Activated T-cell treated with anti-CD3 and anti-CD28 coated beads, Interleukin-2, amount 50 U/mL, for 4 hours (primary cell): ENCODE measurements around the gene EVC. TPM values are rescaled to one million over a fixed set of nuclear protein-coding genes. Genes with fewer than 3 reads are reported as not detected.
"Not testable (repeated sequence)": the region's sequence is repeated elsewhere in the genome, so short reads cannot be mapped to it uniquely, and the experiment has no call there.

Experiments used
- ATAC-seq, 2 donors: fragments of 200-7000 bp; cut with Tn5 transposase; one replicate each; pipeline ENCODE4 v1.10.0; 2021
- DNase-seq: peaks from one replicate; pipeline ENCODE4 v3.0.0-alpha.2; 2020
- H3K27me3 Mint-ChIP-seq: one replicate; pipeline ENCODE4 v1.8.0; 2021; ENCODE audit warnings: low read depth, mixed read lengths
- H3K36me3 Mint-ChIP-seq: one replicate; pipeline ENCODE4 v1.8.0; 2022; ENCODE audit warnings: mixed read lengths; ENCODE audit not compliant: insufficient read depth
- H3K4me1 Mint-ChIP-seq: one replicate; pipeline ENCODE4 v1.8.0; 2021; ENCODE audit warnings: low read depth, mixed read lengths
- H3K4me3 Mint-ChIP-seq: one replicate; pipeline ENCODE4 v1.8.0; 2021; ENCODE audit warnings: mild to moderate bottlenecking, moderate library complexity, mixed read lengths
- H3K9me3 Mint-ChIP-seq: one replicate; pipeline ENCODE4 v1.8.0; 2021; ENCODE audit warnings: mixed read lengths
- total RNA-seq, 3 donors: library from RNA; stranded (reverse); gene quantifications; one replicate each; pipeline ENCODE4 v1.2.1, GENCODE V29; 2021

The EVC gene
- total RNA-seq, 3 donors from 2014 or later, result 1.1 to 3.0 (median 1.4) TPM

DNA sequence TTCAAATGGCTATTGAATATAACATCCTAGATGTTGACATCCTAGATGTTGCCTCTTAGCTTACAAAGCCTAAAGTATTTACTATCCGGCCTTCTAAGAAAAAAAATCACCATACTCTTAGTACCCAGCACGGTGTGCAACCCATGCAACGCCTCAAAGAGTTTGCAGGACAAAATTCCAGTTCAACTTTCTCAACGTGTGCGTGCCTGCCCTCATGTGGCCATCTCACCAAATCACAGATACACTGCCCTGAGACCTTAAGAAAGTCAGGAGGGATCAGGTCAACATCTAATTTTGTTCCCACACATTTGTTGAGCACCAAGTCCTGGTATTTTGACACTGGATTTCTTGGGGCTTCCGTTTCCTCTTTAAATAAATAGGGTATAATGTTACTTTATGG is 113.6 kb downstream of the EVC start:
- no peaks in the 10 kb centered on the region for H3K9me3 Mint-ChIP-seq
- H3K4me3 Mint-ChIP-seq, result no peak overlapping the region
- ATAC-seq (no peak), DNase-seq (no peak)
- H3K27me3 Mint-ChIP-seq, result no peaks in the 10 kb centered on the region
- no peaks in the 10 kb centered on the region for H3K36me3 Mint-ChIP-seq
- H3K4me1 Mint-ChIP-seq, result peaks cover 2% of the 10 kb centered on the region

DNA sequence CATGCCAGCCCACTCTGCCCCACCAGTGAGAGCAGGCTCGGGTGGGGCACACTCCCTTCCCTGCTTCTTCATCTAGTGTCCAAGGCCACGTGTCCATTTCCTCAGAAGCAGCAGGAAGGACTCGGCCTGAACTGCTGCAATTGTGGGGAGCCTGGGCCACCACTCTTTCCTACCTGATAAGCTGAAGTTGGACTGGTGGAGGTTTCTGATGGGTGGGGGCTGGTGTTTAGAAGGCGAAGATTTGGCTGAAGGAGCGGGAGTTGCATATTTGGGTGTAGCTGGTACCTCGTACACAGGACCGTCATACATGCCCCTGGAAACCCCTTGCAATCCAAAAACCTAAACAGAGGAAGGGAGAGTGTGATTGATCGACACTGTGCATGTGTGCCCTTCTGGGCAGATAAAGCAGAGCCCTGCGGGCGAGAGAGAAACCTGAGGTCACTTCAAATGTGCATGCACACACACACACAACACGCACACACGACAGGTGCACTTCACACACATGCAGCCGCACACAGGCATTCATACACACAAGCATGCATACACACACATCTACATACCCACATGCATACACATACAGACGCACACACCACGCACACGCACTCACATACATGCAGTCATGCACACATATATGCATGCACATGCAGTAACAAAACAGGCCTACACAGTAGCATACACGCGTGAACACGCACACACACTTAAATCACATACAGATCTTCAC is 114.5 kb downstream of the EVC start:
- no peaks in the 10 kb centered on the region for H3K27me3 Mint-ChIP-seq
- H3K36me3 Mint-ChIP-seq, result no peaks in the 10 kb centered on the region
- ATAC-seq, result no peak
- no peaks in the 10 kb centered on the region for H3K9me3 Mint-ChIP-seq
- peaks cover 2% of the 10 kb centered on the region for H3K4me1 Mint-ChIP-seq
- no peak for DNase-seq
- no peak overlapping the region for H3K4me3 Mint-ChIP-seq

DNA sequence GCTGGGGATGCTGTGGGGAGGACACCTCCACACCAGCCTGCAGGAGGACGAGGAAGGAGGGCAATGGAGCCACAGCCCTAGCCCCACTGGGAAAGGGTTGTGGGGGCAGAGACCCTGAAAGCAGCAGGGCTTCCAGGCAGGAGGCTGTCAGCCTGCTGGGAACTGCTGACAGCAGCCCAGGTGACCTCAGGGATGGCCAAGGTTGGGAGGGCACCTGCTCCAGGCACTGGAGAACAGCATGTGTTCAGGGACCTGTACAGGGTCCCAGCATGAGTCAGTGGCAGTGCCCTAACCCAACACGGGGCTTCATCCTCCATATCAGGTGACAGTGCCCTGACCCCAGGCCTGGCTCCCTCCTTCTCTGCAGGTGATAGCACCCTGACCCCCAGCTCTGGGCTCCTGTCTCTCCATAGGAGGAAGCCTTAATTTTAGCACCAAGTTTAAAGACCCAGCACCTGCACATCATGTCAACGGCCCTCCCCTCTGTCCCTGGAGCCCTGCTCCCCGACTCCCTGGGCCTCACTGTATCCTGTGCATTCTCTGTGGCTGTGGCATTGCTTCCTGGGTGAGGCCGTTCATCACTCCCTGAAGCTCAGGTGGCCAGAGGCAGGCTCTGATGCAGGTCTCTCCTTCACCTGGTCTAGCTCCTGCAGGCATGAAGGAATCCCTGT is 115.6 kb downstream of the EVC start:
- no peak overlapping the region for H3K4me3 Mint-ChIP-seq
- H3K27me3 Mint-ChIP-seq, result no peaks in the 10 kb centered on the region
- no peaks in the 10 kb centered on the region for H3K9me3 Mint-ChIP-seq
- DNase-seq (no peak), ATAC-seq (no peak)
- H3K4me1 Mint-ChIP-seq, result peaks cover 2% of the 10 kb centered on the region
- H3K36me3 Mint-ChIP-seq, result no peaks in the 10 kb centered on the region

DNA sequence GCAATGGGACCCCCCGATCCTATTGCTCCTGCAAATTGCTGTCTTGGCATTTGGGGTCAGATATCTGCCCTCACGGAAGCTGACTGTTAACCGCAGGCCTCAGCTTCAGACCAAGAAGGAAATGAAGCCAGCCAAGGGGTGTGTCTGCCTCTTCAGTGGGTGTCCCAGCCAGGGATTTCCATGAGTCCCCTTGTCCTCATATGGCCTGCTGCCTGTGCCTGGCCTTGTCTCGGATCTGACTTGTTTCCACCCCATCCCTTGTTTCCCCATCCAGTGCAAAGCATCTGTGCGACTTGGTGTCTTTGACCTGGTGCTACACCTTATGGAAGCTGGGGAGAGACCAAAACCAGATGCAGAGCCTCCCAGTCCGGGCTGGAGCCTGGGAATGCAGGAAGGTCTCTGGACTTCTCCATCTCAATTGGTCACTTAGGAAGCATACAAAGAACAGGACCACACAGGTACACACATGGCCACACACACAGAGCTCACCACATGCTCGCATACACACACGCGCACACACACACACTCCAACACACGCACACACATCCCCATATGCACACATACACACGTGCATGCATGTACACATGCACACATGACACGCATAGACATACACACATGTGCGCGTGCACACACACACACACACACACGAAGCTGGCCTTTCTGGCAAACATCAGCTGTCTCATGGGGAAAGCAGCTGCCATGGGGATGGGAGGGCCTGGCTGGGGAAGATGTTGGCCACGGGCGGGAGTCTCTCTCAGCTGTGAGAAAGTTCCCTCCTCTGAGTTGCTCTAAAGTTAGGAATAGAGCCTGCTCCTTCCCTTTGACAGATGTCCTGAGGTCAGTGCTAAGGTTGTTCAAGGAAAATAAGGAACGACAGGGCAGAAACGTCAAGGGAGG is 116.4 kb downstream of the EVC start:
- no peak for DNase-seq
- no peaks in the 10 kb centered on the region for H3K27me3 Mint-ChIP-seq
- peaks cover 2% of the 10 kb centered on the region for H3K4me1 Mint-ChIP-seq
- no peak for ATAC-seq
- H3K36me3 Mint-ChIP-seq, result no peaks in the 10 kb centered on the region
- no peak overlapping the region for H3K4me3 Mint-ChIP-seq
- H3K9me3 Mint-ChIP-seq, result no peaks in the 10 kb centered on the region

DNA sequence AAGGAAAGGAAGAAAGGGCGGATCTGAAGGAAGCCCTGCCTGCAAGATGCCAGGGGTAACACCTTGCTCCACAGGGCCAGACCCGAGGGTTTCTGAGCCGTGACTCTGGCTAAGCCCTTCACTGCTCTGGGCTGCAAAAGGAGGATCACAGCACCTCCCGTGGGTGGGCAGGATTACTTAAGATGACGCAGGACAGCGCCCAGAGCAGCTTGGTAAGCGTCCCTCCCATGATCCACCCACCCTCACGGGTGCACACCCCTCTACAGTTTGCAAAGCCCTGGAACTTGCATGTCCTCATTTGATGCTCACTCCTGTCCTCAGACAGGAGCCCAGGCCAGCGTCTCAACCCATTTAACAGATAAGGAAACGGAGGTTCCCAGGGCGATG is 117.0 kb downstream of the EVC start:
- no peak for ATAC-seq
- Mint-ChIP-seq H3K36me3 (no peaks in the 10 kb centered on the region), H3K9me3 (no peaks in the 10 kb centered on the region), H3K4me1 (peaks cover 2% of the 10 kb centered on the region), H3K4me3 (no peak overlapping the region), H3K27me3 (no peaks in the 10 kb centered on the region)
- no peak for DNase-seq

DNA sequence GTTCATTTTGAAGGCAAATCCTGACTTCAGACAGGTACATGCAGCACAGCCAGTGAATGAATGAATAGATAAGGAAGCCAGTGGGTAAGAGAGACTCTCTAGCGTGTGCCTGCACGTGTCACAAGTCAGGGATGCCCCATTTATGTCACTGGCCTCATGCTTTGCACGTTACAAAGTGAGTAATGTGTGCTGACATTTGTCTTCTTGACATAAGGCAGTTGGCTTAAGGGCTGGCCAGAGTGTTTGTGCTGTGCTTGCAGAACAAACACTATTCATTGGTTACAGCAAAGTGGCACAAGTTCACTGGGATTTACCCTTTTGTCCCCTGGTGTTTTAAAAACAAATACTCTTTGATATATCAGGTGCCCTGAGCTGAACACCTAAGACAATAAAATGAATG is 125.9 kb downstream of the EVC start:
- DNase-seq (no peak), ATAC-seq (no peak)
- H3K4me1 Mint-ChIP-seq, result no peaks in the 10 kb centered on the region
- H3K4me3 Mint-ChIP-seq, result no peak overlapping the region
- no peaks in the 10 kb centered on the region for H3K9me3 Mint-ChIP-seq
- H3K36me3 Mint-ChIP-seq, result no peaks in the 10 kb centered on the region
- peaks cover 2% of the 10 kb centered on the region for H3K27me3 Mint-ChIP-seq

DNA sequence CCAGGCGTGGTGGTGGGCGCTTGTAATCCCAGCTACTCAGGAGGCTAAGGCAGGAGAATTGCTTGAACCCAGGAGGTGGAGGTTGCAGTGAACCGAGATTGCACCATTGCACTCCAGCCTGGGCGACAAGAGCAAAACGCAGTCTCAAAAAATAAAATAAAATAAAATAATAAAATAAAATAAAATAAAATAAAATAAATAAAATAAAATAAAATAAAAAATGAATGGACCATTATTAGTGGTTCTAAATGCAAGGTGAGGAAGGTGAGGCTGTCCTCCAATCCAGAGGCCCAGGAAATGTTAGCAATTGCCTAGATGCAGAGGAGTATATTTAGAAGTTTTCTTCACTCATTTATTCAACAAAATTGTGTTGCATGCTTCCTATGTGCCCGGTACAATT is 126.5 kb downstream of the EVC start:
- not testable (repeated sequence) for H3K27me3 Mint-ChIP-seq, DNase-seq, H3K4me3 Mint-ChIP-seq

DNA sequence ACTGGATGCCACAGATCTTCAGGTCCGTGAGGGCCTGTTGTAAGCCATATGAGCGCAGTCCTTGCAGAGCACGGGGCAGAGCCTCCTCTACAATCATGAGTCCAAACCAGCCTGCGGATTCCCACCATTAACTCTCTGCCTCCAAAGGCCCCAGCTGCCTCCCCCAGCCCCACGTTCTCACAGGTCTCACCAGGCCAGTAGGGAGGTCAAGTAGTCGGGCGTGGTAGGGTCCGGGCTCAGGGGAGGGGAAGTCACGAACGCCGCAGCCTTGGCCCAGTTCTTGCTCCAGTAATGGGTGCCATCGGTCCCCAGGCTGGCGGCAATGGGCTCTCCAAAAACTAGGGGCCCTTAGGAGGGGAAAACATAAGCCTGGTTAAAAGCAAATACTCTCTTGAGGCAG is 128.3 kb downstream of the EVC start:
- no peaks in the 10 kb centered on the region for H3K36me3 Mint-ChIP-seq
- DNase-seq (no peak), ATAC-seq (no peak)
- no peaks in the 10 kb centered on the region for H3K9me3 Mint-ChIP-seq
- H3K27me3 Mint-ChIP-seq, result peaks cover 4% of the 10 kb centered on the region
- no peak overlapping the region for H3K4me3 Mint-ChIP-seq
- H3K4me1 Mint-ChIP-seq, result no peaks in the 10 kb centered on the region

More for the DNA sequence above, 126.5 kb downstream of the EVC start:
- not testable (repeated sequence) for H3K36me3 Mint-ChIP-seq, ATAC-seq, H3K4me1 Mint-ChIP-seq, H3K9me3 Mint-ChIP-seq

DNA sequence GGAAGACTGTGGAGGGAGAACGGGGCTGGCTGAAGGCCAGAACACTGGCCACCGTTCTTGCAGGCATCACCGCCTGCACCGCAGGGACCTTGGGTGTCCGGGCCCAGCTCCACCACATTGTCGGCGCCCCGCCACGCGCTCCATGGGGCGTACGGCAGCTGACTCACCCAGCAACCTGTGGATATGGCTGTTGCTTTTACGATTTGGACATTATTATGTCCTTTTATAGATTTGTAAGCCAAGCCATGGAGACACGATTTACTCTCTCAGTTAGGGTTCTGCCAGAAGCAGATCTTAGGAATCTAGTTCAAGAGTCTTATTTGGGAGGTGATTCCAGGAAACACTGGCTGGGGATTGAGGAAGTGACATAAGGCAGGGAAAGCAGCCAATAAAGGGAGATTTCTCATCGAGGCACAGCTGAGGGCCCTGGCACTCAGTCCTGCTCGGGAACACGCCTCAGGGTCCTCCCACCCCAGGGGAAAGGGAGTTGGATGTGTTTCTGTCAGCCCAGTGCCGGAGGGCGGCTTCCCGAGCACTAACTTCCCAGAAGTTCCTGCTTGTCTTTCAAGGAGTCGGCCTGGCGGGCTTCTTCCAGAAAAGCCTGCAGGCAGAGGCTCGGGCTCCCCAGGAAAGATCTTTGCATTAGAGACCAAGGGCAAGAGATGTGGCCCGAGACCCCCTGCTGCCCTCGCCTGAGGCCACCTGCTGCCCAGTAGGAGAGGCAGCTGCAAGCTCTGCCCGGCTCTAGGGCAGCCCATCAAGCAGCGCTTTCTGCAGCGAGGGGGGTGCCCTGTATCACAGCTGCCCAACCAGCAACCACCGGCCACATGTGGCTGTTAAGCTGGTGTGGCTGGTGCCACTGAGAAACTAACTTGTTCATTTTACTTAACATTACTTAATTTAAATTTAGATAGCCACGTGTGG is 129.0 kb downstream of the EVC start:
- Mint-ChIP-seq H3K27me3 (peaks cover 4% of the 10 kb centered on the region), H3K9me3 (no peaks in the 10 kb centered on the region), H3K4me1 (no peaks in the 10 kb centered on the region), H3K4me3 (no peak overlapping the region), H3K36me3 (no peaks in the 10 kb centered on the region)
- no peak for ATAC-seq
- no peak for DNase-seq

DNA sequence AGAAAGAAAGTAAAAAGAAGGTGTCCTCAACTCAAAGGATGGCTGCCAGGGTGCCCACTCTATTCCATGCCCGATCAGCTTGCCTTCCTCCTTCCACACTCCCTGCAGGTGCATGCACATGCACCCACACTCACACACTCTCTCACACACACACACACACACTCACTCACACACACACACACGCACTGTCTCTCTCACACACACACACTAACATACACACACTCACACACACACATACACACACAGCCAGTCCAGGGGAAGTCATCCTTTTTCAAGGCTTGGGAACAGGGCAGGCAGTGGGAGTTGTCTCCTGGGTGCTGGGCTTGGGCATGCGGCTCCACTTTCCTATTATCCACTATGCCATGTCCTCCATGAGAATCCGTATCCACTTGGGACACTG is 131.5 kb downstream of the EVC start:
- Mint-ChIP-seq H3K4me3 (no peak overlapping the region), H3K9me3 (no peaks in the 10 kb centered on the region), H3K4me1 (no peaks in the 10 kb centered on the region), H3K36me3 (no peaks in the 10 kb centered on the region), H3K27me3 (peaks cover 4% of the 10 kb centered on the region)
- ATAC-seq (no peak), DNase-seq (no peak)

DNA sequence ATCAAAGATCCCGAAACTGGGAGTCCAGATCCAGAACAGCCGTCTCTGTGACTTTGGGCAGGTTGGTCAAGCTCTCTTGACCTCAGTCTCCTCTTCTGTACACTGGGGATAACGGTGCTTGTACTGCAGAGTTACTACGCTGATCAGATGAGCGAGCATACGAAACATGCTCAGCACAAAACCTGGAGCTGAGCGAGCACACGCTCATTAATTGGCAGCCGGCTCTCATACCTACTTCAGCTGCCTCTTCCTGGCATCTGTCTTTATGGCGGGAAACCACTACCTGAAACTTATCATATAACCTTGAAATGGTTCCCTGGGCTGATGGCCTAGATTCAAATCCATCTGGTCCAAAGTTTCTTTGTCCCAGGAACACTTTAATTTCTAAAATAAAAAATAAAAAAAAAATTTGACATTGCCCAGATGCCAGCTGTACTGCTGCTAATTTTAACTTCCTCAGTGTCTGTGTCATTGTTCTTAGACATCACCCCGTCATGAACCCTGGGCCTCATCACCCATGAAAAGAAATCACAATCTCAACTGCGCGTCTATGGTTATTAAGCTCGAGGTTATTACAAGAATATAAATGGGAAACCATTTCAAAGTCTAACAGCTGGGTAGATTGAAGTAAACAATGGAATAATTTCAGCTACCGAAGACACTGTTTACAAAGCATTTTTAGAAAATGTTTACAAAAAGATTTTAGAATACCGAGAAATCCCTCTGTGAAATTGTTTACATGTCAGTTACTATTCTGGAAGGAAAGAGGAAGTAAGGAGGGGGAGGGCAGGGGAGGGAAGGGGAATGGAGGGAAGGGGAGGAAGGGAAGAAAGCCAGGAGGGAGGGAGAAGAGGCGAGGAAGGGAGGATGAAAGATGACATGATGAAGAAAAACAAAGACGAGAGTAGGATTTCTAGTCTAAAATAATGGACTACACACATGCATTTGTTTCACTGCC is 132.9 kb downstream of the EVC start:
- no peaks in the 10 kb centered on the region for H3K9me3 Mint-ChIP-seq
- ATAC-seq, result no peak

DNA sequence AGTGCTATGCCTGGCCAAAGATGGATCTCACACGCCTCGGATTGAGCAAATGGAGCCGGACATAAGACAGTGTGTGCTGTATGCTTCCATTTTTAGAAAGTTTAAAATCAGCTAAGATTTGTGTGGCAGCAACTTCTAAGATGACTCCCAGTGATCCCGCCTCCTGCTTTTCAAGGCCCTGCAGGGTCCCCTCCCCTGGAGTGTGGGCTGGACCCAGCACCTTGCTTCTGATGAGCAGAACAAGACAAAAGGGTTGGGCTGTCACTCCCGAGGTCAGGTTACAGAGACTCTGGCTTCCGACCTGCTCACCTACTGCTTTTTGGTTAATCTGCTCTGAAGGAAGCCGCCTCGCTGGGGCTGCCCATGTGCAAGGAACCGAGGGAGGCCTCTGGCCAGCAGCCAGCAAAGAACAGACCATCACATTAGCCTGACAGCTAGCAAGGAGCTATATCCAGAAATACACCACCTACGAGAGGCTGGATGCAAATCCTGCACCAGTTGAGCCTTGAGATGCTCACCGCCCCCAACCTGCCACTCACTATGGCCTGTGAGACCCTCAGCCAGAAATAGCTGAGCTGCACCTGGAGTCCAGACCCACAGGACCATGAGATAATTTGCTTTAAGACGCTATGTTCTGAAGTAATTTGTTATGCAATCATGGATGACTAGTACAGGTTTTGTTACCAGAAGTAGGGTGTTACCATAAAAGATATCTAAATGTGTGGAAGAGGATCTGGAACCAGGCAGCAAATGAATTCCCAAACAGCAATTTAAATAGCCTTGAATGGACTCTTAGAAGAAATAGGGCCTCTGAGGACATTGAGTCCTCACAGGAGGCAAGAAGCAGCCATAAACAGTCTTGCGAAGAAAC is 134.3 kb downstream of the EVC start:
- no peak for DNase-seq
- no peaks in the 10 kb centered on the region for H3K4me1 Mint-ChIP-seq
- H3K9me3 Mint-ChIP-seq, result no peaks in the 10 kb centered on the region
- no peaks in the 10 kb centered on the region for H3K36me3 Mint-ChIP-seq
- no peak overlapping the region for H3K4me3 Mint-ChIP-seq
- no peak for ATAC-seq
- H3K27me3 Mint-ChIP-seq, result peaks cover 4% of the 10 kb centered on the region

More for the DNA sequence above, 132.9 kb downstream of the EVC start:
- no peaks in the 10 kb centered on the region for H3K4me1 Mint-ChIP-seq
- peaks cover 2% of the 10 kb centered on the region for H3K27me3 Mint-ChIP-seq
- no peaks in the 10 kb centered on the region for H3K36me3 Mint-ChIP-seq
- no peak overlapping the region for H3K4me3 Mint-ChIP-seq
- DNase-seq, result no peak
